HepG2 (cell line): ENCODE results near the gene ISCA1. TPM values are rescaled to one million over a fixed set of nuclear protein-coding genes. Genes with fewer than 3 reads are reported as not detected.

Experiments
- ATAC-seq: fragments of 200-7000 bp; cut with Tn5 transposase; 3 replicates; pipeline ENCODE4 v1.9.1; 2020; ENCODE audit warnings: mild to moderate bottlenecking, moderate library complexity
- BruUV-seq: library from RNA; stranded (reverse); fragments of 400-500 nt; replicated peaks from 2 replicates; lab custom pipeline; 2021; lab: Mats Ljungman, UMichigan
- CTCF ChIA-PET: fragments of 300-600 bp; formaldehyde crosslinking; extraction: SDS; loops from one replicate; lab custom pipeline; 2021; ENCODE audit warnings: low total read pairs, inconsistent platforms, low intra/inter-chr PET ratio; lab: Yijun Ruan, JAX
- POLR2A ChIA-PET: fragments of 350-600 bp; sonication (Branson Sonifier 250); formaldehyde crosslinking; loops from one replicate; lab custom pipeline; 2020; ENCODE audit warnings: antibody characterized with exemption, inconsistent platforms; lab: Yijun Ruan, JAX
- DNase-seq: peaks from one replicate; pipeline ENCODE4 v3.0.0-alpha.2; 2015; ENCODE audit warnings: low spot score
- FAIRE-seq: peaks from 3 replicates; lab custom pipeline; 2011; peaks lifted over from hg19 to GRCh38; lab: Jason Lieb, UNC
- H2AFZ ChIP-seq: one replicate; pipeline ENCODE4 v1.6.1; 2011; ENCODE audit warnings: low read length, inconsistent platforms
- H3K27ac ChIP-seq: fragments of 300-600 bp; 3 replicates; pipeline ENCODE4 v1.8.0; 2011; ENCODE audit warnings: mixed run types, mild to moderate bottlenecking, mixed read lengths, low read length, inconsistent platforms; ENCODE audit not compliant: insufficient read depth; ENCODE audit errors: extremely low read length
- H3K27me3 ChIP-seq, 2 experiments: fragments of 200-600 bp in 1 of 2; 2 replicates in 1 of 2; 3 replicates in 1 of 2; pipeline versions ENCODE4 v1.6.0 to v1.8.0; 2011; ENCODE audit warnings: low read length in 2 of 2, mild to moderate bottlenecking in 2 of 2, moderate library complexity in 2 of 2, inconsistent platforms in 1 of 2; ENCODE audit not compliant: insufficient read depth in 2 of 2, control insufficient read depth in 1 of 2
- H3K36me3 ChIP-seq, 2 experiments: fragments of 200-600 bp in 1 of 2; replicated peaks in 1 of 2; 2 replicates in 1 of 2; 3 replicates in 1 of 2; pipeline versions ENCODE4 v1.5.1 to v1.8.0; 2011; ENCODE audit warnings: low read length in 2 of 2, inconsistent platforms in 1 of 2; ENCODE audit not compliant: insufficient read depth in 2 of 2, control insufficient read depth in 1 of 2
- H3K4me1 ChIP-seq: 2 replicates; pipeline ENCODE4 v1.5.1; 2012; ENCODE audit warnings: low read length, inconsistent platforms; ENCODE audit not compliant: insufficient read depth
- H3K4me2 ChIP-seq: 2 replicates; pipeline ENCODE4 v1.6.0; 2011; ENCODE audit warnings: low read depth, low read length, inconsistent platforms
- H3K4me3 ChIP-seq, 3 experiments: fragments of 200-600 bp in 1 of 3; sonication (generic), shearing (Covaris generic) in 1 of 3; replicated peaks in 1 of 3; 2 replicates each; pipeline ENCODE4 v1.5.1; 2011 to 2016; ENCODE audit warnings: low read length in 3 of 3, inconsistent platforms in 2 of 3, low read depth in 2 of 3, mild to moderate bottlenecking in 2 of 3, control low read depth in 1 of 3, mixed read lengths in 1 of 3; ENCODE audit not compliant: insufficient read depth in 1 of 3
- H3K79me2 ChIP-seq: one replicate; pipeline ENCODE4 v1.6.1; 2011; ENCODE audit warnings: low read length, inconsistent platforms; ENCODE audit not compliant: insufficient read depth
- H3K9ac ChIP-seq: 2 replicates; pipeline ENCODE4 v1.6.0; 2011; ENCODE audit warnings: mild to moderate bottlenecking, low read depth, low read length, inconsistent platforms; ENCODE audit not compliant: insufficient read depth
- H3K9me3 ChIP-seq: 2 replicates; pipeline ENCODE4 v1.5.1; 2012; ENCODE audit warnings: mild to moderate bottlenecking, low read length
- H4K20me1 ChIP-seq: 2 replicates; pipeline ENCODE4 v1.6.0; 2011; ENCODE audit warnings: inconsistent platforms, mild to moderate bottlenecking, low read length, moderate library complexity; ENCODE audit not compliant: insufficient read depth
- BRCA1 ChIP-seq: sonication (generic); formaldehyde crosslinking; IDR thresholded peaks from 2 replicates; pipeline ENCODE4 v1.4.0; 2020; ENCODE audit warnings: missing genetic modification reagents
- HHEX ChIP-seq: IDR thresholded peaks from 2 replicates; pipeline ENCODE4 v1.6.1; 2016; ENCODE audit warnings: control low read depth
- KLF9 ChIP-seq: IDR thresholded peaks from 2 replicates; pipeline ENCODE4 v1.6.1; 2016; ENCODE audit warnings: low read depth
- SP2 ChIP-seq: sonication (generic); formaldehyde crosslinking; IDR thresholded peaks from 2 replicates; pipeline ENCODE4 v1.5.1; 2020; ENCODE audit warnings: mild to moderate bottlenecking, missing genetic modification reagents
- ZFYVE20 ChIP-seq: sonication (generic); formaldehyde crosslinking; IDR thresholded peaks from 2 replicates; pipeline ENCODE4 v1.8.0; 2023; ENCODE audit warnings: low read depth, mild to moderate bottlenecking, moderate library complexity, missing genetic modification reagents, borderline replicate concordance
- ZNF674 ChIP-seq: sonication (generic); formaldehyde crosslinking; IDR thresholded peaks from 2 replicates; pipeline ENCODE4 v1.5.0; 2020; ENCODE audit warnings: low read depth, mild to moderate bottlenecking, missing genetic modification reagents
- ZNF749 ChIP-seq: sonication (generic); formaldehyde crosslinking; IDR thresholded peaks from 2 replicates; pipeline ENCODE4 v1.8.0; 2022; ENCODE audit warnings: mild to moderate bottlenecking, missing genetic modification reagents, moderate library complexity, borderline replicate concordance
- WGBS: methylation state at CpG from one replicate; pipeline ENCODE4 v1.1.6; 2017; ENCODE audit warnings: low lambda C conversion rate; 5-methylcytosine and 5-hydroxymethylcytosine counted together
- in situ Hi-C: cut with HindIII; loops from 2 replicates; pipeline ENCODE4 v1.10.0; 2017; ENCODE audit warnings: low pct_unique_long_range_greater_than_20kb; ENCODE audit not compliant: extremely low pct_ligation_motif_present
- intact Hi-C: fragments of 100-400 bp; cut with micrococcal nuclease; formaldehyde crosslinking; loops from one replicate; pipeline ENCODE4 v1.10.0; 2022; ENCODE audit not compliant: unreplicated experiment
- polyA plus RNA-seq, 8 experiments: library from polyadenylated mRNA; depleted of rRNA in 3 of 8; stranded (reverse) in 7 of 8; unstranded in 1 of 8; fragments of >200 nt; fragmentation: Illumina TruSeq in 4 of 8; extraction: Trizol in 4 of 8; gene quantifications; 2 replicates each; pipeline versions ENCODE4 v1.2.1 to v1.2.3, GENCODE V29; 2011 to 2016; ENCODE audit warnings: low read depth in 4 of 8, missing spikeins in 1 of 8, mixed read lengths in 1 of 8; ENCODE audit not compliant: insufficient read depth in 1 of 8
- total RNA-seq, 5 experiments: library from RNA; depleted of rRNA; stranded (reverse); fragments of >200 nt; fragmentation: Illumina TruSeq; extraction: Trizol; gene quantifications; 2 replicates each; pipeline ENCODE4 v1.2.3, GENCODE V29; 2016; ENCODE audit warnings: low read depth in 1 of 5
- TF ChIP-seq, protein P1 (sequence below): sonication (generic); formaldehyde crosslinking; IDR thresholded peaks from 2 replicates; pipeline ENCODE4 v1.5.1; 2020; ENCODE audit warnings: mild to moderate bottlenecking, missing genetic modification reagents, borderline replicate concordance
- TF ChIP-seq, protein P2 (sequence below): sonication (generic); formaldehyde crosslinking; IDR thresholded peaks from 2 replicates; pipeline ENCODE4 v1.5.1; 2020; ENCODE audit warnings: missing genetic modification reagents, mild to moderate bottlenecking, borderline replicate concordance

Gene ISCA1
- total and polyA plus RNA-seq, 2 of the 13 experiments (the other 11 are each of a cell fraction or from before 2014, with no cell fraction given), result 29.2 to 40.9 TPM

DNA sequence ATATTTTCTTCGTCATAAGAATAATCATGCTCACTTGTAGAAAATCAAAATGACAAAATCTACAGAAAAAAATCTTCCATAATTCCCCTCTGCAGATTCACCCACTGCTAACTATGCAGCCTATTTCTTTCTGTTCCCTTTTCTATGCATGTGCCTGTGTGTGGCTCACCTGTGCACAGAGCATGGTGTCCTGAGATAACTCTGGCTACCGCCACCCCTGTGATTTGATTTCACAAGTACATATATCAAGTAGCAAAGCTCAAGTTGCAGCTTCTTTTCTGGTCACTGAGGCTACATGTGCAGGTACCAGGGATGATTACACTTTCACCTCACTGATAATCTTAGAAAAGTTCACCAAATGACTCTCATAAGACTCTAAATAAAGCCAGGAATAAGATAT lies 18.4 kb upstream of the ISCA1 start:
- Histone ChIP-seq H3K27me3 (no peaks in the 10 kb centered on the region), H3K9me3 (no peaks in the 10 kb centered on the region), H4K20me1 (no peaks in the 10 kb centered on the region), H3K4me3 (no peak overlapping the region), H3K79me2 (no peaks in the 10 kb centered on the region), H3K9ac (no peak overlapping the region), H3K4me1 (no peaks in the 10 kb centered on the region), H3K27ac (no peak overlapping the region), H3K4me2 (no peak overlapping the region), H2AFZ (no peak overlapping the region), H3K36me3 (peaks cover 15 to 74% of the 10 kb centered on the region in 2 experiments)
- ChIA-PET CTCF (no interaction called here), POLR2A (no interaction called here)
- ATAC-seq, result no peak
- 95% methylated on average over 2 of the region's 2 CpGs for WGBS
- no peak for DNase-seq
- FAIRE-seq, result no peak
- no peak for TF ChIP-seq BRCA1 (CRISPR knock-in tag)
- TF ChIP-seq HHEX (CRISPR knock-in tag), result no peak
- TF ChIP-seq, protein P1, sequence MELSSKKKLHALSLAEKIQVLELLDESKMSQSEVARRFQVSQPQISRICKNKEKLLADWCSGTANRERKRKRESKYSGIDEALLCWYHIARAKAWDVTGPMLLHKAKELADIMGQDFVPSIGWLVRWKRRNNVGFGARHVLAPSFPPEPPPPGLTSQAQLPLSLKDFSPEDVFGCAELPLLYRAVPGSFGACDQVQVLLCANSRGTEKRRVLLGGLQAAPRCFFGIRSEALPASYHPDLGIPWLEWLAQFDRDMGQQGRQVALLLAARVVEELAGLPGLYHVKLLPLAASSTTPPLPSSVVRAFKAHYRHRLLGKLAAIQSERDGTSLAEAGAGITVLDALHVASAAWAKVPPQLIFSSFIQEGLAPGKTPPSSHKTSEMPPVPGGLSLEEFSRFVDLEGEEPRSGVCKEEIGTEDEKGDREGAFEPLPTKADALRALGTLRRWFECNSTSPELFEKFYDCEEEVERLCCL (CRISPR knock-in tag), result no peak
- no peak for TF ChIP-seq ZNF674 (CRISPR knock-in tag)
- no peak for TF ChIP-seq ZFYVE20 (CRISPR knock-in tag)
- TF ChIP-seq KLF9 (CRISPR knock-in tag), result no peak
- TF ChIP-seq, protein P2, sequence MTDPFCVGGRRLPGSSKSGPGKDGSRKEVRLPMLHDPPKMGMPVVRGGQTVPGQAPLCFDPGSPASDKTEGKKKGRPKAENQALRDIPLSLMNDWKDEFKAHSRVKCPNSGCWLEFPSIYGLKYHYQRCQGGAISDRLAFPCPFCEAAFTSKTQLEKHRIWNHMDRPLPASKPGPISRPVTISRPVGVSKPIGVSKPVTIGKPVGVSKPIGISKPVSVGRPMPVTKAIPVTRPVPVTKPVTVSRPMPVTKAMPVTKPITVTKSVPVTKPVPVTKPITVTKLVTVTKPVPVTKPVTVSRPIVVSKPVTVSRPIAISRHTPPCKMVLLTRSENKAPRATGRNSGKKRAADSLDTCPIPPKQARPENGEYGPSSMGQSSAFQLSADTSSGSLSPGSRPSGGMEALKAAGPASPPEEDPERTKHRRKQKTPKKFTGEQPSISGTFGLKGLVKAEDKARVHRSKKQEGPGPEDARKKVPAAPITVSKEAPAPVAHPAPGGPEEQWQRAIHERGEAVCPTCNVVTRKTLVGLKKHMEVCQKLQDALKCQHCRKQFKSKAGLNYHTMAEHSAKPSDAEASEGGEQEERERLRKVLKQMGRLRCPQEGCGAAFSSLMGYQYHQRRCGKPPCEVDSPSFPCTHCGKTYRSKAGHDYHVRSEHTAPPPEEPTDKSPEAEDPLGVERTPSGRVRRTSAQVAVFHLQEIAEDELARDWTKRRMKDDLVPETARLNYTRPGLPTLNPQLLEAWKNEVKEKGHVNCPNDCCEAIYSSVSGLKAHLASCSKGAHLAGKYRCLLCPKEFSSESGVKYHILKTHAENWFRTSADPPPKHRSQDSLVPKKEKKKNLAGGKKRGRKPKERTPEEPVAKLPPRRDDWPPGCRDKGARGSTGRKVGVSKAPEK (CRISPR knock-in tag), result no peak
- no peak for TF ChIP-seq ZNF749 (CRISPR knock-in tag)
- no peak for TF ChIP-seq SP2
- no TSS peak for BruUV-seq
- in situ Hi-C loops, result no loop called here
- intact Hi-C loops, result no loop called here
